Measurements from ENCODE around the gene DCP2. TPM values are rescaled to one million over a fixed set of nuclear protein-coding genes. Genes with fewer than 3 reads are reported as not detected.

DCP2 gene
- total RNA-seq, 1 donor from 2014 or later: 78.9 TPM

Other genes with a start within 250 kb of the DCP2 start
- 20.3 and 24.4 TPM in 2 replicates for gene APC, start 238.9 kb upstream of the DCP2 start, total RNA-seq
- gene SRP19, start 115.5 kb upstream of the DCP2 start, total RNA-seq: 72.0 and 72.5 TPM in 2 replicates
- 77.5 and 77.9 TPM in 2 replicates for gene REEP5, start 54.6 kb upstream of the DCP2 start, total RNA-seq